Measurements from ENCODE around the gene KRTAP5-6. TPM values are rescaled to one million over a fixed set of nuclear protein-coding genes. Genes with fewer than 3 reads are reported as not detected.

Gene KRTAP5-6
- total RNA-seq, 2 experiments from 2014 or later, result not detected

- POLR2A ChIA-PET, result interaction anchor here (0.6 to 1.6 kb wide), 3 partner anchors 36 to 183 kb away, joined by 3 to 13 read pairs (median 3); no protein-coding TSS in a partner anchor
- CTCF ChIA-PET, result interaction anchor here (0.6 to 7.4 kb wide), 67 partner anchors 8 to 462 kb away, joined by 3 to 297 read pairs (median 5); partner anchors contain the start of genes CTSD, SYT8 and TNNI2
These were observed 3.5 kb upstream of the KRTAP5-6 start for GRCh38 chr11:1693327-1694063.

- ChIA-PET CTCF (interaction anchor here (0.6 to 7.4 kb wide), 69 partner anchors 7 to 461 kb away, joined by 3 to 297 read pairs (median 5); partner anchors contain the start of genes CTSD, MRPL23, SYT8 and TNNI2), POLR2A (interaction anchor here (0.6 to 1.6 kb wide), 3 partner anchors 35 to 183 kb away, joined by 3 to 13 read pairs (median 3); no protein-coding TSS in a partner anchor)
These were observed 2.7 kb upstream of the KRTAP5-6 start for GRCh38 chr11:1694064-1694845.

- CTCF ChIA-PET, result interaction anchor here (0.6 to 7.4 kb wide), 23 partner anchors 12 to 460 kb away, joined by 3 to 297 read pairs (median 8); partner anchors contain the start of genes CTSD and SYT8
- POLR2A ChIA-PET, result interaction anchor here (0.5 to 1.6 kb wide), 2 partner anchors 17 to 138 kb away, joined by 10 to 13 read pairs; no protein-coding TSS in a partner anchor
These were observed 2.0 kb upstream of the KRTAP5-6 start for GRCh38 chr11:1694846-1695547.

GRCh38 chr11:1695548-1696108 is 1.4 kb upstream of the KRTAP5-6 start:
- ChIA-PET CTCF (interaction anchor here (0.6 to 7.4 kb wide), 4 partner anchors 11 to 456 kb away, joined by 3 to 297 read pairs (median 46); partner anchors contain the start of gene SYT8), POLR2A (interaction anchor here (0.5 kb wide), 1 partner anchor 17 kb away, joined by 10 read pairs; no protein-coding TSS in a partner anchor)

GRCh38 chr11:1699771-1700170 is 2.8 kb downstream of the KRTAP5-6 start:
- ChIA-PET POLR2A (no interaction called here), CTCF (interaction anchor here (1.7 to 3.8 kb wide), 3 partner anchors 47 to 133 kb away, joined by 4 to 21 read pairs (median 9); no protein-coding TSS in a partner anchor)

- POLR2A ChIA-PET, result no interaction called here
- CTCF ChIA-PET, result interaction anchor here (0.9 to 1.9 kb wide), 9 partner anchors 8 to 301 kb away, joined by 3 to 21 read pairs (median 4); partner anchors contain the start of gene SYT8
These were observed 4.3 kb downstream of the KRTAP5-6 start for GRCh38 chr11:1701091-1701807.

- POLR2A ChIA-PET, result no interaction called here
- CTCF ChIA-PET, result interaction anchor here (1.5 to 8.0 kb wide), 2 partner anchors 9 to 300 kb away, joined by 3 to 46 read pairs; no protein-coding TSS in a partner anchor
These were observed 5.5 kb downstream of the KRTAP5-6 start for GRCh38 chr11:1702506-1702905.

- ChIA-PET POLR2A (no interaction called here), CTCF (interaction anchor here (8.0 kb wide), 1 partner anchor 10 kb away, joined by 46 read pairs; no protein-coding TSS in a partner anchor)
These were observed 6.2 kb downstream of the KRTAP5-6 start for GRCh38 chr11:1703146-1703545.

GRCh38 chr11:1705126-1706052 is 8.4 kb downstream of the KRTAP5-6 start:
- CTCF ChIA-PET, result interaction anchor here (0.7 to 8.0 kb wide), 5 partner anchors 12 to 129 kb away, joined by 3 to 46 read pairs (median 5); partner anchors contain the start of gene SYT8
- POLR2A ChIA-PET, result no interaction called here

GRCh38 chr11:1706634-1707400 is 9.8 kb downstream of the KRTAP5-6 start:
- POLR2A ChIA-PET, result no interaction called here
- CTCF ChIA-PET, result interaction anchor here (1.1 to 8.0 kb wide), 5 partner anchors 13 to 127 kb away, joined by 3 to 46 read pairs (median 7); partner anchors contain the start of gene SYT8

GRCh38 chr11:1707751-1708150 is 10.8 kb downstream of the KRTAP5-6 start:
- POLR2A ChIA-PET, result no interaction called here
- CTCF ChIA-PET, result interaction anchor here (1.9 to 8.0 kb wide), 2 partner anchors 14 to 125 kb away, joined by 10 to 46 read pairs; no protein-coding TSS in a partner anchor

- POLR2A ChIA-PET, result no interaction called here
- CTCF ChIA-PET, result interaction anchor here (1.9 to 8.0 kb wide), 2 partner anchors 15 to 124 kb away, joined by 10 to 46 read pairs; no protein-coding TSS in a partner anchor
These were observed 11.7 kb downstream of the KRTAP5-6 start for GRCh38 chr11:1708716-1709115.

GRCh38 chr11:1714908-1715885 is 18.2 kb downstream of the KRTAP5-6 start:
- POLR2A ChIA-PET, result no interaction called here
- CTCF ChIA-PET, result interaction anchor here (0.6 kb wide), 1 partner anchor 118 kb away, joined by 3 read pairs; no protein-coding TSS in a partner anchor

GRCh38 chr11:1717745-1718144 is 20.8 kb downstream of the KRTAP5-6 start:
- CTCF ChIA-PET, result interaction anchor here (1.8 to 1.9 kb wide), 2 partner anchors 24 to 65 kb away, joined by 5 to 9 read pairs; no protein-coding TSS in a partner anchor
- POLR2A ChIA-PET, result interaction anchor here (0.6 kb wide), 1 partner anchor 91 kb away, joined by 6 read pairs; no protein-coding TSS in a partner anchor
